IMR-90 (cell line): Measurements from ENCODE around the gene TCF25. TPM values are rescaled to one million over a fixed set of nuclear protein-coding genes. Genes with fewer than 3 reads are reported as not detected.
"Not testable (repeated sequence)": the region's sequence is repeated elsewhere in the genome, so short reads cannot be mapped to it uniquely, and the experiment has no call there.

Source experiments
- ATAC-seq: fragments of 200-7000 bp; cut with Tn5 transposase; 2 replicates; pipeline ENCODE4 v1.9.1; 2020; ENCODE audit warnings: low read depth, mild to moderate bottlenecking, moderate library complexity
- BruUV-seq: library from RNA; stranded (reverse); fragments of 400-500 nt; replicated peaks from 2 replicates; lab custom pipeline; 2021; lab: Mats Ljungman, UMichigan
- CTCF ChIA-PET: fragments of 300-600 bp; formaldehyde crosslinking; extraction: SDS; loops from one replicate; lab custom pipeline; 2021; ENCODE audit warnings: antibody characterized with exemption; lab: Yijun Ruan, JAX
- POLR2A ChIA-PET: fragments of 300-600 bp; sonication (Branson Sonifier 250); formaldehyde crosslinking; loops from one replicate; lab custom pipeline; 2022; ENCODE audit warnings: antibody characterized with exemption; ENCODE audit not compliant: unreplicated experiment; lab: Charles Lee
- DNase-seq: peaks from one replicate; pipeline ENCODE4 v3.0.0; 2013
- H2AFZ ChIP-seq: replicated peaks from 2 replicates; pipeline ENCODE3; 2013; ENCODE audit warnings: low read length, mild to moderate bottlenecking; ENCODE audit not compliant: poor library complexity
- H2AK5ac ChIP-seq: 2 replicates; pipeline ENCODE4 v1.6.1; 2013; ENCODE audit warnings: low read depth, low read length, inconsistent platforms
- H2AK9ac ChIP-seq: replicated peaks from 2 replicates; pipeline ENCODE3; 2013; ENCODE audit warnings: mild to moderate bottlenecking, low read depth, low read length, moderate library complexity; ENCODE audit not compliant: poor library complexity
- H2BK120ac ChIP-seq: 2 replicates; pipeline ENCODE4 v1.6.1; 2013; ENCODE audit warnings: low read depth, low read length, inconsistent platforms
- H2BK15ac ChIP-seq: 3 replicates; pipeline ENCODE4 v1.6.1; 2013; ENCODE audit warnings: low read depth, low read length, inconsistent platforms
- H2BK20ac ChIP-seq: 2 replicates; pipeline ENCODE4 v1.6.1; 2013; ENCODE audit warnings: low read depth, mild to moderate bottlenecking, inconsistent platforms, low read length, moderate library complexity
- H2BK5ac ChIP-seq: 2 replicates; pipeline ENCODE4 v1.6.1; 2013; ENCODE audit warnings: mild to moderate bottlenecking, low read depth, low read length, inconsistent platforms; ENCODE audit not compliant: poor library complexity, severe bottlenecking
- H3K14ac ChIP-seq: replicated peaks from 2 replicates; pipeline ENCODE4 v1.6.1; 2013; ENCODE audit warnings: low read depth, low read length, inconsistent platforms
- H3K18ac ChIP-seq: 2 replicates; pipeline ENCODE4 v1.6.1; 2013; ENCODE audit warnings: low read depth, low read length, control low read depth
- H3K23ac ChIP-seq: 2 replicates; pipeline ENCODE4 v1.6.1; 2013; ENCODE audit warnings: low read depth, low read length, inconsistent platforms
- H3K27ac ChIP-seq: 2 replicates; pipeline ENCODE4 v1.5.1; 2013; ENCODE audit warnings: mild to moderate bottlenecking, control low read depth, low read length; ENCODE audit not compliant: insufficient read depth
- H3K27me3 ChIP-seq: 2 replicates; pipeline ENCODE4 v1.6.1; 2013; ENCODE audit warnings: low read length; ENCODE audit not compliant: control insufficient read depth, insufficient read depth
- H3K36me3 ChIP-seq: 2 replicates; pipeline ENCODE4 v1.6.1; 2013; ENCODE audit warnings: low read length, mixed read lengths; ENCODE audit not compliant: control insufficient read depth, insufficient read depth
- H3K4ac ChIP-seq: 2 replicates; pipeline ENCODE4 v1.6.1; 2013; ENCODE audit warnings: low read depth, low read length, inconsistent platforms
- H3K4me1 ChIP-seq: 2 replicates; pipeline ENCODE4 v1.6.1; 2013; ENCODE audit warnings: low read length, mixed read lengths; ENCODE audit not compliant: control insufficient read depth, insufficient read depth
- H3K4me2 ChIP-seq: 2 replicates; pipeline ENCODE4 v1.6.1; 2013; ENCODE audit warnings: low read depth, mild to moderate bottlenecking, control low read depth, low read length, moderate library complexity
- H3K4me3 ChIP-seq: 2 replicates; pipeline ENCODE4 v1.5.1; 2013; ENCODE audit warnings: low read depth, mild to moderate bottlenecking, control low read depth, low read length, moderate library complexity; ENCODE audit not compliant: insufficient read depth
- H3K56ac ChIP-seq: 2 replicates; pipeline ENCODE4 v1.6.1; 2013; ENCODE audit warnings: low read length, inconsistent platforms; ENCODE audit not compliant: insufficient read depth; ENCODE audit errors: extremely low read depth
- H3K79me1 ChIP-seq, 2 experiments: 2 replicates each; pipeline ENCODE4 v1.6.1; 2013; ENCODE audit warnings: low read length in 2 of 2, inconsistent platforms in 1 of 2, low read depth in 1 of 2
- H3K9ac ChIP-seq: 2 replicates; pipeline ENCODE4 v1.6.1; 2013; ENCODE audit warnings: low read depth, low read length, control low read depth
- H3K9me1 ChIP-seq: 2 replicates; pipeline ENCODE4 v1.6.1; 2013; ENCODE audit warnings: low read length, inconsistent platforms; ENCODE audit not compliant: insufficient read depth
- H3K9me3 ChIP-seq: 2 replicates; pipeline ENCODE4 v1.6.1; 2013; ENCODE audit warnings: low read length; ENCODE audit not compliant: control insufficient read depth, insufficient read depth
- H4K20me1 ChIP-seq: 2 replicates; pipeline ENCODE4 v1.6.1; 2013; ENCODE audit warnings: low read length, inconsistent platforms; ENCODE audit not compliant: insufficient read depth
- H4K5ac ChIP-seq: 2 replicates; pipeline ENCODE4 v1.6.1; 2013; ENCODE audit warnings: mild to moderate bottlenecking, low read depth, low read length, control low read depth
- H4K8ac ChIP-seq, 2 experiments: 2 replicates each; pipeline ENCODE4 v1.6.1; 2013; ENCODE audit warnings: low read depth in 2 of 2, low read length in 2 of 2, control low read depth in 1 of 2, inconsistent platforms in 1 of 2
- H4K91ac ChIP-seq: 2 replicates; pipeline ENCODE4 v1.6.1; 2013; ENCODE audit warnings: low read depth, low read length, inconsistent platforms; ENCODE audit not compliant: insufficient read depth
- BHLHE40 ChIP-seq: fragments of 150-350 bp; IDR thresholded peaks from 2 replicates; pipeline ENCODE4 v1.6.1; 2016; ENCODE audit warnings: mild to moderate bottlenecking, low read depth, low read length
- CHD1 ChIP-seq: IDR thresholded peaks from 2 replicates; pipeline ENCODE4 v1.6.1; 2012; ENCODE audit warnings: low read depth, low read length, improper control_type of control experiment
- ELK1 ChIP-seq: fragments of 150-350 bp; IDR thresholded peaks from 2 replicates; pipeline ENCODE4 v1.6.1; 2016; ENCODE audit warnings: low read depth, mild to moderate bottlenecking, low read length, moderate library complexity, borderline replicate concordance
- MAFK ChIP-seq: IDR thresholded peaks from 2 replicates; pipeline ENCODE4 v1.6.1; 2012; ENCODE audit warnings: low read depth, low read length, improper control_type of control experiment
- MAZ ChIP-seq: IDR thresholded peaks from 2 replicates; pipeline ENCODE4 v1.6.1; 2012; ENCODE audit warnings: low read depth, mild to moderate bottlenecking, low read length, improper control_type of control experiment, moderate library complexity, borderline replicate concordance
- MXI1 ChIP-seq: IDR thresholded peaks from 2 replicates; pipeline ENCODE4 v1.6.1; 2012; ENCODE audit warnings: low read depth, mild to moderate bottlenecking, low read length, moderate library complexity, borderline replicate concordance
- POLR2A ChIP-seq: IDR thresholded peaks from 2 replicates; pipeline ENCODE4 v1.6.1; 2012; ENCODE audit warnings: mild to moderate bottlenecking, low read depth, low read length
- RCOR1 ChIP-seq: IDR thresholded peaks from 2 replicates; pipeline ENCODE4 v1.6.1; 2012; ENCODE audit warnings: mild to moderate bottlenecking, low read length, improper control_type of control experiment; ENCODE audit not compliant: insufficient replicate concordance
- RFX5 ChIP-seq: IDR thresholded peaks from 2 replicates; pipeline ENCODE4 v1.8.0; 2012; ENCODE audit warnings: low read depth, mild to moderate bottlenecking, low read length, moderate library complexity
- SMC3 ChIP-seq: fragments of 150-350 bp; IDR thresholded peaks from 2 replicates; pipeline ENCODE4 v1.6.1; 2016; ENCODE audit warnings: low read depth, mild to moderate bottlenecking, antibody characterized with exemption, low read length, moderate library complexity
- WGBS, 2 experiments: methylation state at CpG; one replicate each; pipeline versions ENCODE4 v1.1.5 to v1.1.7; 2013; ENCODE audit warnings: missing lambda C conversion rate in 2 of 2; ENCODE audit not compliant: insufficient read length in 1 of 2; ENCODE audit errors: extremely low coverage in 2 of 2; 5-methylcytosine and 5-hydroxymethylcytosine counted together
- dilution Hi-C: fragments of 300-500 bp; cut with HindIII; formaldehyde crosslinking; loops from one replicate; pipeline ENCODE4 v1.14.3; 2018; ENCODE audit warnings: low sequenced_read_pairs; ENCODE audit not compliant: unreplicated experiment
- in situ Hi-C: fragments of 300-500 bp; cut with MboI; formaldehyde crosslinking; loops from 3 replicates; pipeline ENCODE4 v1.14.3; 2019; ENCODE audit warnings: low sequenced_read_pairs, inconsistent platforms, mixed read lengths
- intact Hi-C: fragments of 100-400 bp; cut with micrococcal nuclease; formaldehyde crosslinking; loops from 2 replicates; pipeline ENCODE4 v1.10.0; 2022
- polyA plus RNA-seq, 3 experiments: library from polyadenylated mRNA; depleted of rRNA; stranded (reverse); fragments of >200 nt; gene quantifications; 2 replicates each; pipeline ENCODE4 v1.2.3, GENCODE V29; 2012; ENCODE audit warnings: low replicate concordance in 1 of 3
- total RNA-seq: library from RNA; depleted of rRNA; stranded (reverse); fragments of >200 nt; gene quantifications from 2 replicates; pipeline ENCODE4 v1.2.3, GENCODE V29; 2012

The TCF25 gene
- total and polyA plus RNA-seq, 2 of the 4 experiments (the other 2 are of a cell fraction) = 127 to 184 TPM

DNA sequence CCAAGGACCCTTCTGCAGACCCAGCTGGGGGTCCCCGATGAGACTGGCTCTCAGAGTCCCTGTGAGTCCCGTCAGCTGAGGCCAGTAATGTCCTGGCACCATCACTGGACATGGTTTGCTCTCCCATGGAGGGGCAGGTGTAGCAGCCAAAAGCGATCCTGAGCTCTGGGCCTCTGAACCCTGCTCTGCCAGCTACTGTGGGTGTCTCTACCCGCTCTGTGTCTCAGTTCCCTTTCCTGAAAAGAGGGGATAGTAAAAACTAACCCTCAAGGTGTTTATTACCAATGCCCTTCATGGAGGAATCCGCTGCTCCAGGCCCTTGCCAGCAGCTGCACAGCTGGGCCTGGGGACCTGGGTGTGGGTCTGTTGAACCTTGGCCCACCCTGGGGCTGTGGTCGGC lies 58.6 kb downstream of the TCF25 start:
- in situ Hi-C loops = no loop called here
- dilution Hi-C loops = no loop called here

GRCh38 chr16:89934019-89934418 lies 60.6 kb downstream of the TCF25 start:
- peaks cover 64% of the 10 kb centered on the region for H3K36me3 ChIP-seq

More for the DNA sequence above, 58.6 kb downstream of the TCF25 start:
- H3K23ac ChIP-seq = no peak overlapping the region
- H3K27me3 ChIP-seq = no peaks in the 10 kb centered on the region
- no peak overlapping the region for H3K4me3 ChIP-seq
- H4K5ac ChIP-seq = no peak overlapping the region
- ATAC-seq = no peak
- H4K91ac ChIP-seq = no peak overlapping the region
- no peak overlapping the region for H2AK9ac ChIP-seq
- no peak overlapping the region for H3K9ac ChIP-seq
- no peak overlapping the region for H2BK20ac ChIP-seq
- H2BK120ac ChIP-seq = no peak overlapping the region
- H2BK5ac ChIP-seq = no peak overlapping the region
- no peak overlapping the region for H3K56ac ChIP-seq
- H3K36me3 ChIP-seq = peaks cover 66% of the 10 kb centered on the region
- H4K8ac ChIP-seq = no peak overlapping the region
- no TSS peak for BruUV-seq
- H3K14ac ChIP-seq = no peak overlapping the region
- TF ChIP-seq RCOR1 (no peak), POLR2A (no peak), BHLHE40 (no peak), ELK1 (no peak), RFX5 (no peak), CHD1 (no peak), SMC3 (no peak), MAFK (no peak), MAZ (no peak), MXI1 (no peak)
- no peak overlapping the region for H3K18ac ChIP-seq
- no peak overlapping the region for H3K27ac ChIP-seq
- WGBS, 2 experiments = 95% methylated on average over 2 of the region's 6 CpGs; no CpG with 5 or more reads in 1 of the 2 experiments
- peaks cover 54% of the 10 kb centered on the region for H4K20me1 ChIP-seq
- H3K4me1 ChIP-seq = no peaks in the 10 kb centered on the region
- no peaks in the 10 kb centered on the region for H3K9me3 ChIP-seq
- peaks cover 14% of the 10 kb centered on the region; the same call in 1 of the 2 replicates for H3K9me1 ChIP-seq
- H3K79me1 ChIP-seq = peaks cover 24 to 44% of the 10 kb centered on the region in 2 experiments
- no peak overlapping the region for H2AFZ ChIP-seq
- DNase-seq = no peak
- no peak overlapping the region for H2AK5ac ChIP-seq
- H3K4me2 ChIP-seq = no peak overlapping the region
- no peak overlapping the region for H3K4ac ChIP-seq
- POLR2A ChIA-PET = no interaction called here
- no peak overlapping the region for H2BK15ac ChIP-seq
- CTCF ChIA-PET = no interaction called here
- intact Hi-C loops = no loop called here

More at GRCh38 chr16:89934019-89934418, 60.6 kb downstream of the TCF25 start:
- CTCF ChIA-PET, H3K27ac ChIP-seq, H3K27me3 ChIP-seq, POLR2A ChIA-PET, H3K9me3 ChIP-seq, DNase-seq, H3K14ac ChIP-seq, H3K4ac ChIP-seq, H3K23ac ChIP-seq, H3K4me3 ChIP-seq, H4K91ac ChIP-seq, H2BK20ac ChIP-seq, H3K4me2 ChIP-seq, H3K18ac ChIP-seq, H2AFZ ChIP-seq, H3K56ac ChIP-seq, H2BK15ac ChIP-seq, dilution Hi-C loops, H2BK5ac ChIP-seq, H3K9ac ChIP-seq, H2BK120ac ChIP-seq, H3K4me1 ChIP-seq, in situ Hi-C loops, ATAC-seq, intact Hi-C loops, H2AK5ac ChIP-seq, BruUV-seq, H4K5ac ChIP-seq, H4K8ac ChIP-seq: not testable (repeated sequence)
- Histone ChIP-seq H2AK9ac (peak overlapping the region; percentile 28), H4K20me1 (peaks cover 39% of the 10 kb centered on the region), H3K79me1 (peaks cover 13 to 32% of the 10 kb centered on the region in 2 experiments), H3K9me1 (peaks cover 11% of the 10 kb centered on the region; the same call in 1 of the 2 replicates)
- 100% methylated on average over 10 of the region's 29 CpGs; no CpG with 5 or more reads in 1 of the 2 experiments for WGBS, 2 experiments
